GM12878 (cell line): ENCODE results near the gene IFNG-AS1.

Experiments used
- BHLHE40 ChIP-seq, 2 experiments: fragments of 450-650 bp in 1 of 2; IDR thresholded peaks; 2 replicates each; pipeline ENCODE4 v1.6.1; 2011 to 2017; ENCODE audit warnings: low read depth in 2 of 2, borderline replicate concordance in 1 of 2, improper control_type of control experiment in 1 of 2, low read length in 1 of 2, mild to moderate bottlenecking in 1 of 2
- CREB1 ChIP-seq: IDR thresholded peaks from 2 replicates; pipeline ENCODE4 v1.6.1; 2012; ENCODE audit warnings: low read depth, mild to moderate bottlenecking, inconsistent platforms
- CTCF ChIP-seq, 3 experiments: IDR thresholded peaks in 2 of 3; conservative IDR thresholded peaks in 1 of 3; 2 replicates each; pipeline ENCODE4 v1.5.1; 2011; ENCODE audit warnings: low read depth in 3 of 3, low read length in 3 of 3, mild to moderate bottlenecking in 3 of 3, control low read depth in 2 of 3, moderate library complexity in 2 of 3, inconsistent platforms in 1 of 3, mixed read lengths in 1 of 3; ENCODE audit not compliant: control insufficient read depth in 2 of 3, insufficient read depth in 1 of 3; ENCODE audit errors: extremely low read depth in 1 of 3
- EZH2 ChIP-seq: IDR thresholded peaks from 2 replicates; pipeline ENCODE4 v1.6.1; 2012; ENCODE audit warnings: low read depth, mild to moderate bottlenecking, control low read depth, inconsistent platforms, low read length, borderline replicate concordance; ENCODE audit not compliant: control insufficient read depth
- POLR2AphosphoS5 ChIP-seq: IDR thresholded peaks from 2 replicates; pipeline ENCODE4 v1.6.1; 2011; ENCODE audit warnings: mild to moderate bottlenecking, low read length, inconsistent platforms
- TBL1XR1 ChIP-seq: IDR thresholded peaks from 2 replicates; pipeline ENCODE4 v1.6.1; 2012; ENCODE audit warnings: low read depth, low read length, improper control_type of control experiment
- TCF7 ChIP-seq: IDR thresholded peaks from 2 replicates; pipeline ENCODE4 v1.6.1; 2014; ENCODE audit warnings: antibody characterized with exemption, borderline replicate concordance

DNA sequence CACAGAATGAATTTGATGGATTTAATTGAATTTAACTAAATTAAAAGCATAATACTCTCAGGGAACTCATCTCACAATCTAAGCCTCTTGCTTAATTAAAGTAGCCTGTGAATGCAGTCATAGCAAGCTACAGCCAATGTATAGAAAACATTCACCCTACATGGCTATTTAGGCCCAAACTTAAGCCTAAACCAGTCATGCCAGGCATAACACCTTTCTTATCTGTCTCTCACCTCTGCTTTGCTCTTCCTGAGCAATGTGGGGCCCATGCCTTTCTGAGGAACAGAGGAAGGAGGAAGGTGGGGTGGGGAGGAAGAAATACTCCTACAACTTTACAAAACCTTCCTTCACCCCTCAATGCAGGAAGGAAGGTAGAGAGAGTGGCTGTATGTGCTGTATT, 29.1 kb downstream of the IFNG-AS1 start:
- TF ChIP-seq CTCF (IDR thresholded peaks at IDR 0.05 in 2 of 3, conservative IDR thresholded peaks at IDR 0.05 in 1 of 3; ENCODE audit: control insufficient read depth in 2 of 3, extremely low read depth in 1 of 3, insufficient read depth in 1 of 3, low read depth in 3 of 3, low read length in 3 of 3): no peak
- no peak for TF ChIP-seq BHLHE40 (IDR thresholded peaks at IDR 0.05; ENCODE audit: borderline replicate concordance in 1 of 2, low read depth in 2 of 2, low read length in 1 of 2)
- no peak for TF ChIP-seq POLR2AphosphoS5
- TF ChIP-seq EZH2: no peak
- no peak for TF ChIP-seq TBL1XR1
- no peak for TF ChIP-seq CREB1
- no peak for TF ChIP-seq TCF7
